H1 (cell line): ENCODE measurements around the gene AKR7A2. TPM values are rescaled to one million over a fixed set of nuclear protein-coding genes. Genes with fewer than 3 reads are reported as not detected.

Experiments used
- CTCF ChIA-PET: fragments of 300-600 bp; sonication (Branson Sonifier 250); formaldehyde crosslinking; loops from one replicate; lab custom pipeline; 2021; ENCODE audit not compliant: partially characterized antibody; lab: Charles Lee
- POLR2A ChIA-PET: fragments of 300-600 bp; sonication (Branson Sonifier 250); formaldehyde crosslinking; loops from one replicate; lab custom pipeline; 2021; ENCODE audit warnings: inconsistent platforms; ENCODE audit not compliant: partially characterized antibody; lab: Charles Lee
- DNase-seq, 2 experiments: peaks; one replicate each; pipeline versions ENCODE4 v3.0.0 to v3.0.0-alpha.2; 2010 to 2022; ENCODE audit warnings: low spot score in 2 of 2, low read depth in 1 of 2, mixed read lengths in 1 of 2
- FAIRE-seq: peaks from 2 replicates; lab custom pipeline; 2011; peaks lifted over from hg19 to GRCh38; lab: Jason Lieb, UNC
- H2AFZ ChIP-seq: 2 replicates; pipeline ENCODE4 v1.8.1; 2012; ENCODE audit warnings: low read length, inconsistent platforms
- H2AK5ac ChIP-seq: 2 replicates; pipeline ENCODE4 v1.6.1; 2013; ENCODE audit warnings: low read depth, low read length
- H2BK120ac ChIP-seq: replicated peaks from 2 replicates; pipeline ENCODE3; 2013; ENCODE audit warnings: low read depth, low read length, inconsistent platforms
- H2BK12ac ChIP-seq: 2 replicates; pipeline ENCODE4 v1.6.1; 2013; ENCODE audit warnings: low read depth, low read length
- H2BK15ac ChIP-seq: 2 replicates; pipeline ENCODE4 v1.6.1; 2013; ENCODE audit warnings: low read length
- H2BK20ac ChIP-seq: 2 replicates; pipeline ENCODE4 v1.6.1; 2013; ENCODE audit warnings: low read length
- H2BK5ac ChIP-seq: 2 replicates; pipeline ENCODE4 v1.6.1; 2013; ENCODE audit warnings: low read depth, low read length
- H3K14ac ChIP-seq: 2 replicates; pipeline ENCODE4 v1.6.1; 2013; ENCODE audit warnings: inconsistent platforms; ENCODE audit not compliant: insufficient read length
- H3K18ac ChIP-seq: 2 replicates; pipeline ENCODE4 v1.6.1; 2013; ENCODE audit warnings: low read length; ENCODE audit errors: extremely low read depth
- H3K23ac ChIP-seq: 2 replicates; pipeline ENCODE4 v1.6.1; 2013; ENCODE audit warnings: inconsistent platforms; ENCODE audit not compliant: insufficient read length
- H3K23me2 ChIP-seq: 2 replicates; pipeline ENCODE4 v1.6.1; 2013; ENCODE audit warnings: low read depth, low read length
- H3K27ac ChIP-seq: 2 replicates; pipeline ENCODE4 v1.6.1; 2011; ENCODE audit warnings: low read depth, low read length, inconsistent platforms
- H3K27me3 ChIP-seq, 4 experiments: replicated peaks in 1 of 4; 1 replicate in 1 of 4; 2 replicates in 3 of 4; pipeline versions ENCODE4 v1.6.1 to v1.8.1; 2011 to 2013; ENCODE audit warnings: low read length in 3 of 4, mild to moderate bottlenecking in 3 of 4, inconsistent platforms in 2 of 4, mixed read lengths in 2 of 4, moderate library complexity in 1 of 4; ENCODE audit not compliant: control insufficient read depth in 3 of 4, insufficient read depth in 3 of 4; ENCODE audit errors: extremely low read depth in 1 of 4
- H3K36me3 ChIP-seq, 4 experiments: 2 replicates each; pipeline versions ENCODE4 v1.6.1 to v1.8.1; 2011 to 2013; ENCODE audit warnings: mild to moderate bottlenecking in 4 of 4, low read length in 3 of 4, moderate library complexity in 2 of 4, control low read depth in 1 of 4, inconsistent platforms in 1 of 4; ENCODE audit not compliant: insufficient read depth in 4 of 4, control insufficient read depth in 2 of 4
- H3K4ac ChIP-seq: replicated peaks from 2 replicates; pipeline ENCODE3; 2013; ENCODE audit warnings: low read length, low read depth, mixed read lengths, inconsistent platforms; ENCODE audit not compliant: insufficient read length
- H3K4me1 ChIP-seq, 4 experiments: replicated peaks in 1 of 4; 1 replicate in 1 of 4; 2 replicates in 3 of 4; pipeline versions ENCODE4 v1.6.1 to v1.8.1; 2011 to 2013; ENCODE audit warnings: low read length in 3 of 4, inconsistent platforms in 2 of 4, mixed read lengths in 1 of 4; ENCODE audit not compliant: insufficient read depth in 4 of 4, control insufficient read depth in 3 of 4
- H3K4me2 ChIP-seq, 2 experiments: 2 replicates each; pipeline versions ENCODE4 v1.6.1 to v1.8.1; 2011 to 2013; ENCODE audit warnings: low read depth in 2 of 2, low read length in 2 of 2, control low read depth in 1 of 2, inconsistent platforms in 1 of 2, mild to moderate bottlenecking in 1 of 2; ENCODE audit not compliant: insufficient read depth in 1 of 2
- H3K4me3 ChIP-seq, 4 experiments: fragments of 200-600, 300-600 bp in 1 of 4; sonication (generic), shearing (Covaris generic), sonication (Bioruptor Twin) in 1 of 4; 2 replicates each; pipeline versions ENCODE4 v1.5.1 to v1.8.1; 2011 to 2016; ENCODE audit warnings: low read length in 4 of 4, low read depth in 3 of 4, control low read depth in 2 of 4, inconsistent platforms in 2 of 4, mild to moderate bottlenecking in 2 of 4, mixed read lengths in 1 of 4, moderate library complexity in 1 of 4; ENCODE audit not compliant: insufficient read depth in 2 of 4; ENCODE audit errors: extremely low read depth in 1 of 4
- H3K56ac ChIP-seq: replicated peaks from 2 replicates; pipeline ENCODE3; 2013; ENCODE audit warnings: low read depth, mild to moderate bottlenecking, mixed read lengths, low read length, inconsistent platforms; ENCODE audit not compliant: insufficient read length
- H3K79me1 ChIP-seq: 2 replicates; pipeline ENCODE4 v1.6.1; 2013; ENCODE audit warnings: low read depth, low read length, control low read depth
- H3K79me2 ChIP-seq, 2 experiments: 2 replicates each; pipeline versions ENCODE4 v1.6.1 to v1.8.1; 2012 to 2013; ENCODE audit warnings: low read length in 2 of 2, mild to moderate bottlenecking in 2 of 2, inconsistent platforms in 1 of 2; ENCODE audit not compliant: insufficient read depth in 2 of 2, control insufficient read depth in 1 of 2
- H3K9ac ChIP-seq, 4 experiments: replicated peaks in 1 of 4; 1 replicate in 1 of 4; 2 replicates in 3 of 4; pipeline versions ENCODE4 v1.6.1 to v1.8.1; 2011 to 2013; ENCODE audit warnings: low read depth in 3 of 4, low read length in 3 of 4, control low read depth in 2 of 4, mild to moderate bottlenecking in 2 of 4, moderate library complexity in 2 of 4, inconsistent platforms in 1 of 4; ENCODE audit errors: extremely low read depth in 1 of 4
- H3K9me3 ChIP-seq, 2 experiments: 2 replicates each; pipeline versions ENCODE4 v1.6.1 to v1.8.1; 2012 to 2013; ENCODE audit warnings: mild to moderate bottlenecking in 2 of 2, moderate library complexity in 2 of 2, control low read depth in 1 of 2, inconsistent platforms in 1 of 2, low read depth in 1 of 2, low read length in 1 of 2, mixed read lengths in 1 of 2; ENCODE audit not compliant: insufficient read depth in 2 of 2
- H4K20me1 ChIP-seq, 2 experiments: replicated peaks in 1 of 2; 2 replicates each; pipeline versions ENCODE3 to v1.8.1; 2011 to 2013; ENCODE audit warnings: inconsistent platforms in 2 of 2, low read length in 2 of 2, mild to moderate bottlenecking in 1 of 2; ENCODE audit not compliant: insufficient read depth in 2 of 2, control insufficient read depth in 1 of 2
- H4K5ac ChIP-seq: 2 replicates; pipeline ENCODE4 v1.6.1; 2013; ENCODE audit warnings: low read length, low read depth, mixed read lengths, inconsistent platforms; ENCODE audit not compliant: insufficient read length
- H4K8ac ChIP-seq: 2 replicates; pipeline ENCODE4 v1.8.0; 2013; ENCODE audit warnings: mild to moderate bottlenecking, moderate library complexity, low read length, inconsistent platforms; ENCODE audit not compliant: insufficient read depth; ENCODE audit errors: extremely low read depth
- H4K91ac ChIP-seq: replicated peaks from 2 replicates; pipeline ENCODE3; 2013; ENCODE audit warnings: low read length, mixed read lengths, inconsistent platforms; ENCODE audit not compliant: insufficient read length
- PHF8 ChIP-seq: fragments of 200-600 bp; sonication (generic); conservative IDR thresholded peaks from 2 replicates; pipeline ENCODE4 v1.7.1; 2012; ENCODE audit warnings: low read depth, mild to moderate bottlenecking, inconsistent platforms, low read length, moderate library complexity
- POLR2A ChIP-seq, 2 experiments: IDR thresholded peaks; 1 replicate in 1 of 2; 2 replicates in 1 of 2; pipeline ENCODE4 v1.6.1; 2011; ENCODE audit warnings: low read depth in 2 of 2, low read length in 2 of 2, mild to moderate bottlenecking in 2 of 2; ENCODE audit errors: control extremely low read depth in 1 of 2
- WGBS, 2 experiments: shearing (Covaris generic) in 1 of 2; methylation state at CpG; one replicate each; pipeline versions ENCODE4 v1.1.6 to v1.1.7; 2013 to 2015; ENCODE audit warnings: low lambda C conversion rate in 2 of 2, mixed read lengths in 2 of 2, inconsistent platforms in 1 of 2, low coverage in 1 of 2, missing lambda C conversion rate in 1 of 2; ENCODE audit not compliant: insufficient replicate concordance in 2 of 2, insufficient coverage in 1 of 2, insufficient read length in 1 of 2; ENCODE audit errors: extremely low coverage in 1 of 2, missing lambda C conversion rate in 1 of 2; 5-methylcytosine and 5-hydroxymethylcytosine counted together
- polyA plus RNA-seq, 7 experiments: library from polyadenylated mRNA; depleted of rRNA in 3 of 7; stranded (reverse) in 5 of 7; unstranded in 2 of 7; fragments of >200 nt in 5 of 7; fragments of 200-250 nt in 2 of 7; gene quantifications; 1 replicate in 5 of 7; 2 replicates in 1 of 7; 4 replicates in 1 of 7; pipeline versions ENCODE4 v1.2.1 to v1.2.3, GENCODE V29; 2011 to 2013; ENCODE audit warnings: missing spikeins in 2 of 7, mixed read lengths in 2 of 7
- total RNA-seq: library from RNA; stranded (reverse); fragmentation: NEBNext Ultra II Directional; extraction: Animal tissue kit (Norgen Biotek cat#: 25700); gene quantifications from 2 replicates; pipeline ENCODE4 v1.2.1, GENCODE V29; 2021

The AKR7A2 gene
- total and polyA plus RNA-seq, 2 of the 8 experiments (the other 6 are each of a cell fraction or from before 2014, with no cell fraction given) = 32.0 to 48.3 TPM

DNA sequence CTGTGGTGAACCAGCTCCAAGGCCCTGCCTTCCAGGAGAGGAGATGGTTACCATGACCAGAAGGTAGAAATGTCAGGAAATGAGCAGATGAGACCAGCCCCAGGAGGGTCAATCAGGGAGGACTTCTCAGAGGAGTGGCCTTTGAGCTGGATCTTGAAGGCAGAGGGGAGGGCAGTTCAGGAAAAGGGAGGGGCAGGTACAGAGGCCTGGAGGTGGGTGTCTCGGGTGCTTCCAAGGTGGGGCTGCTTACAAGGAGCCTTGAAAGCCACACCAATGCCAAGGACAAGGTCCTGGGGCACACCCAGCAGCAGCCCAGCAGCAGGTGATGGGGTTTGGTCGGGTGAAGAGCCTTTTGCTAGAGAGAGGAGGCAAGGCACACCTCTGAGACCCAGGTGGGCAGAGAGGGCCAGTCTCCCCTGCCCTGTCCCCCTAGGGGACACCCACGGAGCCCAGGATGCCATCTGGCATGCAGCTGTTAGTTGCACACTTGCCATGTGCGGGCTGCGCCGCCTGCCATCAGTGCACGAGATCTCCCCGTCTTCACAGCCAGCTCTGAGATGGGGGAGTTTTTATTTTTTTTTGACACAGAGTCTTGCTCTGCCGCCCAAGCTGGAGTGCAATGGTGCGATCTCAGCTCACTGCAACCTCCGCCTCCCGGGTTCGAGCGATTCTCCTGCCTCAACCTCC lies 18.6 kb upstream of the AKR7A2 start:
- Histone ChIP-seq H3K23me2 (no peaks in the 10 kb centered on the region), H2BK20ac (no peak overlapping the region), H3K79me2 (no peaks in the 10 kb centered on the region), H3K18ac (no peak overlapping the region), H4K8ac (no peak overlapping the region), H3K27ac (no peak overlapping the region), H4K91ac (no peak overlapping the region), H2BK120ac (no peak overlapping the region), H3K14ac (no peak overlapping the region), H2BK5ac (no peak overlapping the region), H2BK15ac (no peak overlapping the region), H4K20me1 (peaks cover 0 to 7% of the 10 kb centered on the region in 2 experiments), H3K23ac (no peak overlapping the region), H3K36me3 (peaks cover 5 to 11% (median 8%) of the 10 kb centered on the region in 4 experiments; a peak in 4 of 8 replicates), H3K4ac (no peak overlapping the region), H3K27me3 (no peaks in the 10 kb centered on the region), H2AK5ac (no peak overlapping the region), H3K4me3 (no peak overlapping the region), H3K79me1 (no peaks in the 10 kb centered on the region; the same call in 1 of the 2 replicates), H4K5ac (no peak overlapping the region), H3K56ac (no peak overlapping the region), H2BK12ac (no peak overlapping the region), H3K9me3 (no peaks in the 10 kb centered on the region), H3K4me2 (no peak overlapping the region), H3K4me1 (no peaks in the 10 kb centered on the region), H3K9ac (no peak overlapping the region), H2AFZ (no peak overlapping the region)
- ChIA-PET CTCF (interaction anchor here (0.6 to 2.3 kb wide), 13 partner anchors 10 to 492 kb away, joined by 3 to 9 read pairs (median 3); no protein-coding TSS in a partner anchor), POLR2A (interaction anchor here (1.9 to 13.3 kb wide), 2 partner anchors 8 to 13 kb away, joined by 8 to 143 read pairs; partner anchors contain the start of genes AKR7A2 and SLC66A1)
- 96% methylated on average over 14 of the region's 14 CpGs; no CpG with 5 or more reads in 1 of the 2 experiments for WGBS, 2 experiments
- no peak for DNase-seq
- TF ChIP-seq PHF8 (no peak), POLR2A (IDR thresholded peaks at IDR 0.05; ENCODE audit: control extremely low read depth in 1 of 2, low read depth in 2 of 2, low read length in 2 of 2) (no peak)
- FAIRE-seq = no peak
